NCI-H2107 treated with DMSO at 0.1 percent for 48 hours (cell line): Measurements from ENCODE around the gene CCDC167.

ENCODE experiments used
- DNase-seq: peaks from one replicate; lab custom pipeline; 2025; ENCODE audit not compliant: unreplicated experiment; lab: John Stamatoyannopoulos, UW

Gene CCDC167

GRCh38 chr6:37435373-37435772 lies 64.3 kb downstream of the CCDC167 start:
- no peak for DNase-seq

- no peak for DNase-seq
These were observed 65.9 kb downstream of the CCDC167 start for GRCh38 chr6:37433657-37434271.
